ENCODE measurements around the gene TAS2R50. TPM values are rescaled to one million over a fixed set of nuclear protein-coding genes. Genes with fewer than 3 reads are reported as not detected.
A peak's percentile ranks its signal among the peaks of the same experiment; 100 is the strongest.

Gene TAS2R50
- total RNA-seq, 1 donor from 2014 or later: 0.22 TPM

DNA sequence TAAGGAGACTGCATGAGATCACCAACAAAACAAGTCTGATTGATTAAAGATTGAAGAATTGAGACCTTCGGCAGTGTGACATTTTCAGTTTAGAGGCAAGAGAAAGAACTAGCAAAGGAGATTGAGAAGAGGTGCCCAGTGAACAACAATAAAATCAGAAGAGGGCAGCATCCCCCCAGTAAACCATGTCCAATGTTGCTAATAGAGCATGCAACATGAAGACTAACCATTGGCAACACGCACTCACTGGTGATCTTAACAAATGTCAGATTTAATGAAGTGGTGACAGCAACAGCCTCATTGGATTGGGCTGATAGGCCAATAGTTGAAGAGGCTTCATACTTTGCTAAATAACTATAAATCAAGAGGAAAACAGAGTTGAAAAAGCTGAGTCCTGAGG lies 26.9 kb downstream of the TAS2R50 start:
- peak; percentile 62 for ATAC-seq (ENCODE audit: poor library complexity)
- no peak for DNase-seq
- intact Hi-C loops (cut with DNase I): no loop called here

DNA sequence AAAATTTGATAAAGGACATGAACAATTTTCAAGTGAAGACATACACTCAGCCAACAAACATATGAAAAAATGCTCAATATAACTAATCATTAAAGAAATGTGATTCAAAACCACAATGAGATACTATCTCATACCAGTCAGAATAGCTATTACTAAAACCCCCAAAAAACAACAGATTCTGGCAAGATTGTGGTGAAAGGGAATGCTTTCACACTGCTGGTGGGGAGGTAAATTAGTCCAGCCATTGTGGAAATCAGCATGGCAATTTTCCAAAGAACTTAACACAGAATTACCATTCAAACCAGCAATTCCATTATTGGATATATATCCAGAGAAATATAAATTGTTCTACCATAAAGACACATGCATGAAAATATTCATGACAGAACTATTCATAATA lies 29.0 kb downstream of the TAS2R50 start:
- no peak for ATAC-seq (ENCODE audit: poor library complexity)
- intact Hi-C loops (cut with DNase I): no loop called here

DNA sequence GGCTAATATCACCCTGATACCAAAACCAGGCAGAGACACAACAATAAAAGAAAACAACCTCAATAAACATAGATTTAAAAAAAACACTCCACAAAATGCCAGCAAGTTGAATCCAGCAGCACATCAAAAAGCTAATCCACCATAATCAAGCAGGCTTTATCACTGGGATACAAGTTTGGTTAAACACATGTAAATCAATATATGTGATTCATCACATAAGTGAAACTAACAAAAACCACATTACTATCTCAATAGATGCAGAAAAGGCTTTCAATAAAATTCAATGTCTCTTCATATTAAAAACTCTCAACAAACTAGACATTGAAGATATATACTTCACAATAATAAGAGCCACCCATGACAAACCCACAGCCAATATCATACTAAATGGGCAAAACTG lies 30.6 kb downstream of the TAS2R50 start:
- intact Hi-C loops (cut with DNase I): no loop called here
- DNase-seq: no peak

More for the DNA sequence above, 29.0 kb downstream of the TAS2R50 start:
- DNase-seq: no peak

DNA sequence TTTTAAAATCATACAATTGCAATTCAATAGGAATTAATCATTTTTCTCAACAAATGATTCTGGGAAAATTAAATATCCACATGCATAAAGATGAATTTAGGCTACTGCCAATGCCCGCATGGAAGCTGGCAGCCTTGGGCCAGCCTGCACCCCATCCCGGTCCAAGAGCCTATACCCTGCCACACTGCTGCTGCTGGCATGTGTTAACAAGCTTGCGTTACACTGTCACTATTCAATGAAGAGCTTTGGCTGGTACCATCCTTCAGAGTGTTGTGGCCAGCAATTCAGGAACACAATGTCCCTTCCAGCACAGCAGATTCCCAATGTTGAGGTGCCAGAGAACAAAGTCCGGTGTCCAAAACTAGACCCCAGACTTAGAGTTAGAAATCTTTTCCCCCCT lies 34.1 kb downstream of the TAS2R50 start:
- DNase-seq: peak; percentile 44

More for the DNA sequence above, 30.6 kb downstream of the TAS2R50 start:
- no peak for ATAC-seq (ENCODE audit: poor library complexity)

DNA sequence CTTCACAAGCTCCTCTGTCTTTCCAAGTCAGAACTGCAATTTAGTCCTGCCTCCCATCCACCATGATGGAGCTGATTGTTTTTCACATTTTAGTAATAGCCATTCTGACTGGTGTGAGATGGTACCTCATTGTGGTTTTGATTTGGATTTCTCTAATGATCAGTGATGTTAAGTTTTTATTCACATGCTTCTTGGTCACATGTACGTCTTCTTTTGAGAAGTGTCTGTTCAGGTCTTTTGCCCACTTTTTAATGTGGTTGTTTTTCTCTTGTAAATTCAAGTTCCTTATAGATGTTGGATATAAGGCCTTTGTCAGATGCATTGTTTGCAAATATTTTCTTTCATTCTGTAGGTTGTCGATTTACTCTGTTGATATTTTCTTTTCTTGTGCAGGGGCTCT lies 43.5 kb downstream of the TAS2R50 start:
- intact Hi-C loops (cut with DNase I): no loop called here
- ATAC-seq (ENCODE audit: poor library complexity): no peak

More for the DNA sequence above, 34.1 kb downstream of the TAS2R50 start:
- intact Hi-C loops (cut with DNase I): no loop called here
- ATAC-seq (ENCODE audit: poor library complexity): peak; percentile 99

DNA sequence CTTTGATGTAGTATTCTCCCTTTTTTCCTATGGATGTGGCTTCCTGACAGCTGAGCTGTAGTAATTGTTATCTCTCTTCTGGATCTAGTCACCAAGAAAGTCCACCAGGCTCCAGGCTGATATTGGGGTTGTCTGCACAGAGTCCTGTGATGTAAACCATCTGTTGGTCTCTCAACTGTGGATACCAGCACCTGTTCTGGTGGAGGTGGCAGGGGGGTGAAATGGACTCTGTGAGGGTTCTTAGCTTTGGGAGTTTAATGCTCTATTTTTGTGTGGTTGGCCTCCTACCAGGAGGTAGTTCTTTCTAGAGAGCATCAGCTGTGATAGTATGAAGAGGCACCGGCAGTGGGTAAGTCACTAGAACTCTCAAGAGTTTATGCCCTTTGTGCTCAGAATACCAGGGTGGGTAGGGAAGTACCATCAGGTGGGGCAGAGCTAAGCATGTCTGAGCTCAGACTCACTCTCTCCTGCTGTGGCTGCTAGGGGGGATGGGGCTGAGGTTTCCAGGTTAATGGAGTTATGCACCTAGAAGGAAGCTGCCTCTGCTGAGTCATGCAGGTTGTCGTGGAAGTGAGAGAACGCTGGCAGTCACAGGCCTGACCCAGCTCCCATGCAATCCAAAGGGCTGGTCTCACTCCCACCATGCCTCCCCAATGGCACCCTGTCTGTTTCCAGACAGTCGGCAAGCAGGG lies 44.6 kb downstream of the TAS2R50 start:
- no peak for DNase-seq
- peak; percentile 18 for ATAC-seq (ENCODE audit: poor library complexity)
- intact Hi-C loops (cut with DNase I): no loop called here

More for the DNA sequence above, 43.5 kb downstream of the TAS2R50 start:
- DNase-seq: no peak

DNA sequence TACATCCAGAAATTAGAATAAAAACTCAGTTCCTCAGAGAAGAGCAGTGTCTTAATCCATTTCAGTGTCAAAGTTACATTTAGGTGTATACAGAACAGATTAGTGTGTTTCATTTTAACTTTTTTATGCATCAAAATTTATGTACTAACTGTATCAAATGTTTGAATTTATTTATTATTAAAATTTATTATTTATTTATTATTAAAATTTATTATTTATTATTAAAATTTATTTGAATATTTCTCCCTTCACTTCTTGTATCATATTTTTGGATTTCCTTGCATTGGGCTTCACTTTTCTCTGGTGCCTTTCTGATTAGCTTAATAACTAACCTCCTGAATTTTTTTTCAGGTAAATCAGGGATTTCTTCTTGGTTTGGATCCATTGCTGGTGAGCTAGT lies 45.3 kb downstream of the TAS2R50 start:
- intact Hi-C loops (cut with DNase I): no loop called here
- no peak for DNase-seq
- no peak for ATAC-seq (ENCODE audit: poor library complexity)

DNA sequence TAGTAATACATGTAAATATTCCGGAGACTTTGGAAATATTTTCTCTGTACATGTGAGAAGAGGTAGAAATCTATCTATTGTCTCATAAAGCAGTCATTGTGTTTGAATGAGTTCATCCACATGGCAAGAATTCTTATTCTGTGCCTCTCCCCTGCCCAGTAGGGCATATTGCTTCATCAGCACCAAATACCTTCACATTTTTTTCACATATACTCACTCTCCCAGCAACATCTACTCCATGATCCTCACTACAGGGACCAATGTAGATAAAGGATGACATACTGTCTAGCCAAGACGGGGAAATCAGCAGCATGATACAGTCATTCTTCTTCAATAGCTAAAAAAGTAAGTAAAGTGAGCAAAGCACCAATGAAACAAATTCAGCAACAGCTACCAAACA lies 46.3 kb downstream of the TAS2R50 start:
- no peak for ATAC-seq (ENCODE audit: poor library complexity)

DNA sequence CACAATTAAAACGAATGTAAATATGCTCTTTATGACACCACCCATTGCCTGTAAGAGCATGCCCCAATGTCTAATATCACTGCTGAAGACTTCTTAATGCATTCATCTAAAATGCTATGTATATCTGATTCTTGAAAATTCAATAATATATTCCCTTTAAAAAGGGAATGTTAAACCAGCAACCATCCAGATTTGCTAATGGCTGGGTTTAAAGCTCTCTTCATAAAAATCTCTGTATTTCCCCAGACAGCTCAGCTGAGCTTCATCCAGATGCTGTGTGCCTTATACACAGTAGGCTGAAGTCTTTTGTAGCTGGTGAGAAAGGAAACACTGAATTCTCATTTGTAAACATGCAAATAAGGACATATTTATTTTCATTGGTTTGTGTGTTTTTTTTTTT lies 47.5 kb downstream of the TAS2R50 start, which contains the start of gene TAS2R14:
Gene TAS2R14, minus strand, starts transcription at position 101 of the 400 bp plus-strand sequence. Its CDS starts 56 bp downstream, at position 45.
- intact Hi-C loops (cut with DNase I): no loop called here
- DNase-seq (no peak), ATAC-seq (ENCODE audit: poor library complexity) (no peak)

More for the DNA sequence above, 46.3 kb downstream of the TAS2R50 start:
- DNase-seq: no peak
- intact Hi-C loops (cut with DNase I): no loop called here

DNA sequence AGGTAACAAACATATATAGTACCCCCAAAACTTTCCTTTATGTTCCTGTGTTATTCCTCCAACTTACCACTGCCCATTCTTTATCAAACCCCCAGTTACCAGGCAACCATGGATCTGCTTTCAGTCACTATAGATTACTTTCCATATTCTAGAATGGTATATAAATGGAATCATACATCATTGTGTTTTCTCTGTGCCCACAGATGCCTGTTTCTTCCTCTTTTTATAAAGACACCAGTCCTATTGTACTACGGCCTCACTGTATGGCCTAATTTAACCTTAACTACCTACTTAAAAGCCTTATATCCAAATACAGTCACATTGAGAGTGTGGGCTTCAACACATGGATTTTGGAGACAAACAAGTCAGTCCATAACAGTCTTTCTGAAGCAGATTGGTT lies 50.2 kb downstream of the TAS2R50 start:
- intact Hi-C loops (cut with DNase I): no loop called here
- DNase-seq: no peak
- no peak for ATAC-seq (ENCODE audit: poor library complexity)

Other genes with a start within 250 kb of the TAS2R50 start
- gene TAS2R7, start 184.3 kb downstream of the TAS2R50 start, total RNA-seq: not detected
- gene TAS2R8, start 179.6 kb downstream of the TAS2R50 start, total RNA-seq: not detected
- 0.22 TPM for gene TAS2R9, start 176.7 kb downstream of the TAS2R50 start, total RNA-seq
- gene TAS2R10, start 160.6 kb downstream of the TAS2R50 start, total RNA-seq: not detected
- 1.1 TPM for gene PRR4, start 137.4 kb downstream of the TAS2R50 start, total RNA-seq
- 2.5 TPM for gene PRH1, start 102.7 kb downstream of the TAS2R50 start, total RNA-seq
- gene TAS2R13, start 77.3 kb downstream of the TAS2R50 start, total RNA-seq: 0.27 TPM
- not detected for gene PRH2, start 57.7 kb downstream of the TAS2R50 start, total RNA-seq
- 0.75 TPM for gene TAS2R14, start 47.6 kb downstream of the TAS2R50 start, total RNA-seq
- gene TAS2R20, start 11.4 kb upstream of the TAS2R50 start, total RNA-seq: 0.43 TPM
- 0.51 TPM for gene TAS2R19, start 35.7 kb upstream of the TAS2R50 start, total RNA-seq
- 0.38 TPM for gene TAS2R31, start 44.5 kb upstream of the TAS2R50 start, total RNA-seq
- not detected for gene TAS2R46, start 75.4 kb upstream of the TAS2R50 start, total RNA-seq
- gene TAS2R43, start 105.4 kb upstream of the TAS2R50 start, total RNA-seq: not detected
- 0.67 TPM for gene TAS2R30, start 147.7 kb upstream of the TAS2R50 start, total RNA-seq
- gene SMIM10L1, start 184.3 kb upstream of the TAS2R50 start, total RNA-seq: 13.6 TPM
- not detected for gene TAS2R42, start 200.0 kb upstream of the TAS2R50 start, total RNA-seq